HG02943 (cell line): ENCODE data around the gene SIRPD.

Experiments
- ATAC-seq: cut with Tn5 transposase; IDR thresholded peaks from one replicate; pipeline ENCODE4 v1.9.1; 2021; ENCODE audit warnings: mild to moderate bottlenecking, low read depth, moderate library complexity; ENCODE audit not compliant: unreplicated experiment

SIRPD gene

GRCh38 chr20:1539816-1540419 lies 17.6 kb downstream of the SIRPD start:
- no peak for ATAC-seq

GRCh38 chr20:1538655-1539054 lies 18.9 kb downstream of the SIRPD start:
- no peak for ATAC-seq

GRCh38 chr20:1537731-1538058 lies 19.8 kb downstream of the SIRPD start:
- ATAC-seq = no peak

- ATAC-seq = no peak
Measured at GRCh38 chr20:1536893-1537730, 20.4 kb downstream of the SIRPD start.

- ATAC-seq = peak; percentile 90
Measured at GRCh38 chr20:1535420-1536175, 21.9 kb downstream of the SIRPD start.

- no peak for ATAC-seq
Measured at GRCh38 chr20:1534526-1534925, 23.0 kb downstream of the SIRPD start.

GRCh38 chr20:1533059-1533458 lies 24.4 kb downstream of the SIRPD start:
- ATAC-seq = no peak

GRCh38 chr20:1528811-1529210 lies 28.7 kb downstream of the SIRPD start:
- no peak for ATAC-seq

- ATAC-seq = no peak
Measured at GRCh38 chr20:1527923-1528322, 29.6 kb downstream of the SIRPD start.

- no peak for ATAC-seq
Measured at GRCh38 chr20:1526896-1527295, 30.6 kb downstream of the SIRPD start.

- ATAC-seq = no peak
Measured at GRCh38 chr20:1526310-1526709, 31.2 kb downstream of the SIRPD start.

- ATAC-seq = no peak
Measured at GRCh38 chr20:1524004-1524403, 33.5 kb downstream of the SIRPD start.

- no peak for ATAC-seq
Measured at GRCh38 chr20:1517010-1517409, 40.5 kb downstream of the SIRPD start.

GRCh38 chr20:1513801-1514200 lies 43.7 kb downstream of the SIRPD start:
- no peak for ATAC-seq

- no peak for ATAC-seq
Measured at GRCh38 chr20:1509237-1509636, 48.3 kb downstream of the SIRPD start.

GRCh38 chr20:1508574-1508973 lies 48.9 kb downstream of the SIRPD start:
- no peak for ATAC-seq

- ATAC-seq = no peak
Measured at GRCh38 chr20:1507276-1507675, 50.2 kb downstream of the SIRPD start.

GRCh38 chr20:1505871-1506270 lies 51.6 kb downstream of the SIRPD start:
- ATAC-seq = no peak

- ATAC-seq = no peak
Measured at GRCh38 chr20:1505361-1505760, 52.1 kb downstream of the SIRPD start.

- peak; percentile 88 for ATAC-seq
Measured at GRCh38 chr20:1503564-1504227, 53.8 kb downstream of the SIRPD start.

- ATAC-seq = no peak
Measured at GRCh38 chr20:1500496-1500895, 57.0 kb downstream of the SIRPD start.
